Heart left ventricle (tissue), 13 donors: ENCODE results near the gene OTOA.

ENCODE experiments used
- POLR2A ChIP-seq, 2 donors: fragments of 450-650 bp; IDR thresholded peaks; one replicate each; pipeline ENCODE4 v1.6.1; 2017; ENCODE audit warnings: antibody characterized with exemption in 2 of 2, mild to moderate bottlenecking in 2 of 2, moderate library complexity in 2 of 2
- TF ChIP-seq, protein P1 (sequence below), 12 donors: fragments of 200-600 bp; sonication (generic) in 4 of 12; IDR thresholded peaks; one replicate each; pipeline versions ENCODE4 v1.5.0 to v1.8.0; 2018 to 2022; ENCODE audit warnings: antibody characterized with exemption in 12 of 12, mild to moderate bottlenecking in 5 of 12
- donor health status: ischemic (EF 13 %, LVEDD 7.1; RV severe dilation, severe dysfunction).
- donor health status: DM: no; HTN: yes; CAD: no.
- donor health status: DM: no; HTN: no; CAD: no.
- donor health status: ischemic (EF 25% LVEDD 6.9; RV normal size, moderate dysfunction).
- donor health status: ischemic (EF 25% LVEDD 5.7; RV mildly dilated, moderate dysfunction).
- donor health status: ischemic (EF 35%, LVEDD 5.7; RV mildly dilated, moderate dysfunction).
- donor health status: nonischemic (EF 11% LVEDD 7.7; RV severe dilation, severe dysfunction).
- donor health status: DM: yes; HTN: yes; CAD: no.
- donor health status: PGD.
- donor health status: ischemic (EF 29% LVEDD 5.4; RV normal size, mild dysfunction).
- donor health status: nonischemic (EF 23%, LVEDD 6.1; RV moderate dilation, normal function).

DNA sequence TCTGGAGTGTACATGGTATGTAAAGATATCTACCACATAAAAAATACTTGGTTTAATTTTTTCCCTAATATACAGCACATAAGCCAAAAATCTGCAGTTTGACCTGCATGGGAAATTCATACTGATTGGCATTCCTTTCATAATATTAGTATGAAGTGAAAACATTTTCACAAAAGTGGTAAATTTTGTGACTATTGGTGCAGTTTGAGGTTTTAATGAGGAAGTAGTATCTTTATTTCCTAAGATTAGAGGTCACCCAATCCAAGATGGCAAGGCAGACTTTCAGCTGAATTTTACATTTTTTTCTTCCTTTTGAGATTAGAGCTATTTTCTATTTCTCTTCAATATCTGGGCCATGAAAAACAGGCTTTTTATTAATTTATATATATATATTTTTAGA, 43.2 kb upstream of the OTOA start:
- TF ChIP-seq, protein P1, sequence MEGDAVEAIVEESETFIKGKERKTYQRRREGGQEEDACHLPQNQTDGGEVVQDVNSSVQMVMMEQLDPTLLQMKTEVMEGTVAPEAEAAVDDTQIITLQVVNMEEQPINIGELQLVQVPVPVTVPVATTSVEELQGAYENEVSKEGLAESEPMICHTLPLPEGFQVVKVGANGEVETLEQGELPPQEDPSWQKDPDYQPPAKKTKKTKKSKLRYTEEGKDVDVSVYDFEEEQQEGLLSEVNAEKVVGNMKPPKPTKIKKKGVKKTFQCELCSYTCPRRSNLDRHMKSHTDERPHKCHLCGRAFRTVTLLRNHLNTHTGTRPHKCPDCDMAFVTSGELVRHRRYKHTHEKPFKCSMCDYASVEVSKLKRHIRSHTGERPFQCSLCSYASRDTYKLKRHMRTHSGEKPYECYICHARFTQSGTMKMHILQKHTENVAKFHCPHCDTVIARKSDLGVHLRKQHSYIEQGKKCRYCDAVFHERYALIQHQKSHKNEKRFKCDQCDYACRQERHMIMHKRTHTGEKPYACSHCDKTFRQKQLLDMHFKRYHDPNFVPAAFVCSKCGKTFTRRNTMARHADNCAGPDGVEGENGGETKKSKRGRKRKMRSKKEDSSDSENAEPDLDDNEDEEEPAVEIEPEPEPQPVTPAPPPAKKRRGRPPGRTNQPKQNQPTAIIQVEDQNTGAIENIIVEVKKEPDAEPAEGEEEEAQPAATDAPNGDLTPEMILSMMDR (IDR thresholded peaks at IDR 0.05) = no peak
- no peak for TF ChIP-seq POLR2A (IDR thresholded peaks at IDR 0.05)
